OCI-LY3 (cell line): ENCODE results near the gene C10orf53.

Source experiments
- H2AFZ ChIP-seq: fragments of 200-600, 300-600 bp; shearing (Covaris generic); 2 replicates; pipeline ENCODE4 v1.6.0; 2014; ENCODE audit warnings: antibody characterized with exemption, low read depth, low read length
- H3K27ac ChIP-seq: fragments of 200-600, 300-600 bp; sonication (generic); 2 replicates; pipeline ENCODE4 v1.5.1; 2014; ENCODE audit warnings: mild to moderate bottlenecking, low read length, moderate library complexity, mixed read lengths
- H3K27me3 ChIP-seq: fragments of 200-600, 300-600 bp; sonication (generic); 2 replicates; pipeline ENCODE4 v1.6.1; 2014; ENCODE audit warnings: low read depth, low read length, mixed read lengths
- H3K36me3 ChIP-seq: fragments of 200-600, 300-600 bp; sonication (generic); replicated peaks from 2 replicates; pipeline ENCODE3; 2014; ENCODE audit warnings: low read depth, low read length, mixed read lengths
- H3K4me1 ChIP-seq: fragments of 300-600, 200-600 bp; sonication (generic); 2 replicates; pipeline ENCODE4 v1.6.1; 2014; ENCODE audit warnings: low read length, mixed read lengths
- H3K4me2 ChIP-seq: fragments of 200-600, 300-600 bp; sonication (generic); 2 replicates; pipeline ENCODE4 v1.6.1; 2014; ENCODE audit warnings: low read length, mixed read lengths
- H3K4me3 ChIP-seq: fragments of 300-600, 200-600 bp; sonication (generic); 2 replicates; pipeline ENCODE4 v1.5.1; 2014; ENCODE audit warnings: antibody characterized with exemption, mild to moderate bottlenecking, low read length, moderate library complexity
- H3K79me2 ChIP-seq: fragments of 300-600, 200-600 bp; shearing (Covaris generic); 2 replicates; pipeline ENCODE4 v1.6.1; 2014; ENCODE audit warnings: mild to moderate bottlenecking, low read length, mixed read lengths
- H3K9ac ChIP-seq: fragments of 300-600, 200-600 bp; shearing (Covaris generic); 2 replicates; pipeline ENCODE4 v1.6.0; 2014; ENCODE audit warnings: mild to moderate bottlenecking, low read length, moderate library complexity
- H3K9me3 ChIP-seq: fragments of 200-600, 300-600 bp; shearing (Covaris generic); 2 replicates; pipeline ENCODE4 v1.6.1; 2014; ENCODE audit warnings: low read length, mixed read lengths; ENCODE audit not compliant: insufficient read depth
- H4K20me1 ChIP-seq: fragments of 200-600, 300-600 bp; sonication (generic); 2 replicates; pipeline ENCODE4 v1.6.1; 2016; ENCODE audit warnings: low read length, mixed read lengths; ENCODE audit not compliant: insufficient read depth
- CTCF ChIP-seq: fragments of 200-600, 300-600 bp; sonication (generic); IDR thresholded peaks from 2 replicates; pipeline ENCODE4 v1.5.1; 2014; ENCODE audit warnings: antibody characterized with exemption, low read length, low read depth
- EZH2phosphoT487 ChIP-seq: fragments of 200-600 bp; shearing (Covaris generic); IDR thresholded peaks from 2 replicates; pipeline ENCODE4 v1.6.1; 2018; ENCODE audit warnings: antibody characterized with exemption, mixed run types, low read depth

Gene C10orf53

GRCh38 chr10:49645417-49645816 is 34.0 kb upstream of the C10orf53 start:
- no peak overlapping the region for H3K4me2 ChIP-seq
- H2AFZ ChIP-seq = no peak overlapping the region
- H3K4me3 ChIP-seq = no peak overlapping the region
- no peaks in the 10 kb centered on the region for H3K27me3 ChIP-seq
- TF ChIP-seq EZH2phosphoT487 (no peak), CTCF (no peak)
- H4K20me1 ChIP-seq = no peaks in the 10 kb centered on the region
- no peaks in the 10 kb centered on the region for H3K9me3 ChIP-seq
- no peaks in the 10 kb centered on the region for H3K79me2 ChIP-seq
- no peak overlapping the region for H3K9ac ChIP-seq
- no peaks in the 10 kb centered on the region for H3K4me1 ChIP-seq
- H3K36me3 ChIP-seq = no peaks in the 10 kb centered on the region
- no peak overlapping the region for H3K27ac ChIP-seq

GRCh38 chr10:49645871-49646870 is 33.3 kb upstream of the C10orf53 start:
- H3K4me1 ChIP-seq = no peaks in the 10 kb centered on the region
- no peak overlapping the region for H2AFZ ChIP-seq
- H3K9me3 ChIP-seq = no peaks in the 10 kb centered on the region
- H3K36me3 ChIP-seq = no peaks in the 10 kb centered on the region
- no peaks in the 10 kb centered on the region for H3K27me3 ChIP-seq
- no peak overlapping the region for H3K9ac ChIP-seq
- TF ChIP-seq CTCF = no peak
- no peak for TF ChIP-seq EZH2phosphoT487
- H3K79me2 ChIP-seq = no peaks in the 10 kb centered on the region
- H3K27ac ChIP-seq = no peak overlapping the region
- no peaks in the 10 kb centered on the region for H4K20me1 ChIP-seq
- no peak overlapping the region for H3K4me2 ChIP-seq
- no peak overlapping the region for H3K4me3 ChIP-seq

GRCh38 chr10:49647554-49647953 is 31.9 kb upstream of the C10orf53 start:
- Histone ChIP-seq H3K4me3 (no peak overlapping the region), H3K9ac (no peak overlapping the region), H3K9me3 (no peaks in the 10 kb centered on the region), H2AFZ (no peak overlapping the region), H3K27me3 (no peaks in the 10 kb centered on the region), H3K27ac (no peak overlapping the region), H3K79me2 (no peaks in the 10 kb centered on the region), H3K4me2 (no peak overlapping the region), H3K4me1 (no peaks in the 10 kb centered on the region), H4K20me1 (no peaks in the 10 kb centered on the region), H3K36me3 (no peaks in the 10 kb centered on the region)
- TF ChIP-seq CTCF (no peak), EZH2phosphoT487 (no peak)

- H3K4me3 ChIP-seq = no peak overlapping the region
- no peaks in the 10 kb centered on the region for H3K4me1 ChIP-seq
- H3K27me3 ChIP-seq = no peaks in the 10 kb centered on the region
- H3K36me3 ChIP-seq = no peaks in the 10 kb centered on the region
- TF ChIP-seq CTCF (no peak), EZH2phosphoT487 (no peak)
- no peak overlapping the region for H2AFZ ChIP-seq
- no peaks in the 10 kb centered on the region for H3K9me3 ChIP-seq
- H3K9ac ChIP-seq = no peak overlapping the region
- no peak overlapping the region for H3K27ac ChIP-seq
- H3K4me2 ChIP-seq = no peak overlapping the region
- no peaks in the 10 kb centered on the region for H4K20me1 ChIP-seq
- H3K79me2 ChIP-seq = no peaks in the 10 kb centered on the region
These were observed 31.3 kb upstream of the C10orf53 start for GRCh38 chr10:49647985-49648795.
